Activated naive CD4-positive, alpha-beta T cell treated with Interleukin-2 at 50 U/mL for 16 hours (primary cell): ENCODE data around the gene ADAM20.
"Not testable (repeated sequence)": the region's sequence is repeated elsewhere in the genome, so short reads cannot be mapped to it uniquely, and the experiment has no call there.

Source experiments
- DNase-seq: peaks from one replicate; pipeline ENCODE4 v3.0.0-alpha.2; 2020

ADAM20 gene

DNA sequence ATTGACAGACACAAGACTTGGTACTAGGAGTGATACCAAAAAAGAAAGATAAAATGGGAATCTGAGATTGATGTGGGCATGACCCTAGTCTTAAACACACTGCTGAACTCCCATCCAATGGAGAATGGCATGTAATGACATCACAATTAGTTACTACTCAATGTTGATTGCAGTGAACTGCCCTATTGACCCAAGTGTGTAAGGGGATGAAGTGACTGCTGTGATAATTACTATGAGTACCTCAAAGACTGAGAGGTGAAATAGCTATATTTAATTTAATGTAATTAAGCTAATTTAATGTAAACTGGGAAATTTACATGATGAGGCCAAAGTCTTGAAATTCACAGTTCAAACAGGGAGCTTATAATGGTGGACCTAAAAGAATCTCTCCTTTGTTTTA lies at the start of gene ADAM20:
TSS of gene ADAM20 (minus strand) at position 101 of the 400 bp plus-strand sequence. CDS start 10,247 bp downstream, outside the sequence.
- DNase-seq = no peak

DNA sequence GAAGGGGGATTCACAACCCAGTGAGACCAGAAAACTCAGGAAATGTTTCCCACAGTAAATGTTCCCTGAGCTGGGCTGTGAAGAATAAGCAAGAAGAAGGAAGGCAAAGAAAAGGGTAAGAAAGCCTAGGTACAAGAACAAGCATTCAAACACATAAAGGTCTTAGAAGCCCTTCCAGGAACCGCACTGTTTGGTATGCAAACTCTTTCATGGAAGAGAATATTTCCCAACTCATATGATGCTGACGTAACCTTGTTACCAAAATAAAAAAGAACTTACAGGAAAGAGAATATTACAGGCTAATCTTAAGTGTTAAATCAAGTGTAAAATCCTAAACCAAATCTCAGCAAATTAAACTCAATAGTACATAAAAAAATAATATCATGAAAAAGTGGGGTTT lies 42.1 kb upstream of the ADAM20 start:
- DNase-seq = no peak

- no peak for DNase-seq
Observed at GRCh38 chr14:70573050-70573449, 38.2 kb upstream of the ADAM20 start.

DNA sequence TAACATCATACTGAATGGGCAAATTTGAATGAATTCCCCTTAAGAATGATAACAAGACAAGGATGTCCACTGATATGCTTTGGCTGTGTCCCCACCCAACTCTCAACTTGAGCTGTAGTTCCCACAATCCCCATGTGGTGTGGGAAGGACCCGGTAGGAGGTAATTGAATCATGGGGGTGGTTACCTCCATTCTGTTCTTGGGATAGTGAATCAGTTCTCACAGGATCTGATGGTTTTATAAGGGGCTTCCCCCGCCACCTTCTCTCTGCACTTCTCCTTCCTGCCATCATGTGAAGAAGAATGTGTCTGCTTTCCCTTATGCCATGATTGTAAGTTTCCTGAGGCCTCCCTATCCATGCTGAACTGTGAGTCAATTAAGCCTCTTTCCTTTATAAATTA lies 36.3 kb upstream of the ADAM20 start:
- no peak for DNase-seq

GRCh38 chr14:70567791-70568190 lies 33.0 kb upstream of the ADAM20 start:
- DNase-seq = no peak

DNA sequence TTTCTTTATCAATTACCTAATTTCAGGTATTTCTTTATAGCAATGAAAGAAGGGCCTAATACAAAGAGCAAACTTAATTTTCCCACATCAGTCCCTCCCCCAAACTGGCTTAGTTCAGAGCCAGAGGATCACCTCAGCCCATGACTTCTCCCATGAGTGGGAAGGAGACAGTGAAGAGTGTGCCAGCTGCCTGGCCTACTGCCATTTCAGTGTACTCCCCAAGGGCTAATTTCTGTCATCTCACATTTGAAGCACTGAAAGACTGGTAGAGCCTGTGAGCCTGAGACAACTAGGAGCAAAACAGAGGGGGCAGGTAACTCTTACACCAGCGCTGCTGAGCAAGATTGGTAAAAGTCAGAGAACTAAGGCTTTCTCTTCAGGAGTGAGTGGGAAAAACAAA lies 29.1 kb upstream of the ADAM20 start:
- DNase-seq = no peak

GRCh38 chr14:70563417-70563816 lies 28.6 kb upstream of the ADAM20 start:
- DNase-seq = no peak

DNA sequence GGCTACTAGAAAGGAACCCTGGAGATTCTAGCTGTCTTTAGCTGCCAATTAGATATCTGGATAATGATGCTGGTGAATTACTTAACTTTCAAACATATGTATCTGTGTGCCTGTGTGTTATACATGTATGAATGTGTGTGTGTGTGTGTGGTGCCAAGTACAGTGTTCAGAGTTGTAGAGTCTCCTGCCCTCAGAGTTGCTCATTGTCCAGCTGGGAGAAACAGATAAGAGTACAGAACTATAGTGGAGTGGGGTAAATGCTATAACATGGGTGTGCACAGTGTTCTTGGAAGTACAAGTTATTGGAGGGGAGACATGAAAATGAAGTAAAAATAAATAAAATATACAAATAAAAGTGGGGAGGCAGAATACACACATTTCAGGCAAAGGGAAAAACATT lies 23.6 kb upstream of the ADAM20 start:
- no peak for DNase-seq

- DNase-seq = no peak
Observed at GRCh38 chr14:70555890-70556289, 21.1 kb upstream of the ADAM20 start.

- no peak for DNase-seq
Observed at GRCh38 chr14:70538087-70538486, 3.3 kb upstream of the ADAM20 start.

DNA sequence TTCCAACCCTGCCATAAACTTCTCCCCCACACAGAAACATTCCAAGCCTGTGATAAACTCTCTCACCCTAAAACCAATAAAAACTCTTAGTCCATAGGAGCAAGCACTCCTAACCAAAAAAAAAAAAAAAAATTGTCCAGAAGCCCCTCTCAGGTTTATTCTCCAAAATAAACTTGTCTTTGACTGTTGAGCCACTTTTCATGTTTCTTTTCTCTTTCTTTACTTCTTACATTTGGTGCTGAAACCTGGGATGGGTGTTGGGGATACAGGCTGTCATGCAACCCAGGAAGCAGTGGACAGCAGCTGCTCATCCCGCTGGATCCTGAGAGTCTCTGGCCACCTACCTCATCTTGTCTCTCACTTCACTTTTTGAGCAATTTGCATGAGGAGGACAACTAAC lies 2.0 kb upstream of the ADAM20 start:
- DNase-seq = no peak

DNA sequence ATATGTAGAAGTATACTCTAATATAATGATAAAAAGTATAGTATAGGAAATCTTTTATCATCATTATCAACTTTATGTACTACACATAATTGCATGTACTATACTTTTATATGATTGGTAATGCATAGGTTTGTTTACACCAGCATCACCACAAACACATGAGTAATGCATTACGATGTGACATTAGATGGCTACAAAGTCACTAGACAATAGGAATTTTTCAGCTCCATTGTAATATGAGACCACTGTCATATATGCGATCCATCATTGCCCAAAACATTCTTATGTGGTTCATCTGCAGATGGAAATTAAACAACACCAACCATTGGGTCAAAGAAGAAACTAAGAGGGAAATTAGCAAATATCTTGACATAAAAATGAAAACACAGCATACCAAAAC lies 4.4 kb downstream of the ADAM20 start:
- DNase-seq = no peak

- no peak for DNase-seq
Observed at GRCh38 chr14:70527501-70528105, 7.2 kb downstream of the ADAM20 start.

GRCh38 chr14:70525691-70526090 lies 9.1 kb downstream of the ADAM20 start:
- DNase-seq = no peak

GRCh38 chr14:70515811-70516210 lies 19.0 kb downstream of the ADAM20 start:
- DNase-seq = no peak

DNA sequence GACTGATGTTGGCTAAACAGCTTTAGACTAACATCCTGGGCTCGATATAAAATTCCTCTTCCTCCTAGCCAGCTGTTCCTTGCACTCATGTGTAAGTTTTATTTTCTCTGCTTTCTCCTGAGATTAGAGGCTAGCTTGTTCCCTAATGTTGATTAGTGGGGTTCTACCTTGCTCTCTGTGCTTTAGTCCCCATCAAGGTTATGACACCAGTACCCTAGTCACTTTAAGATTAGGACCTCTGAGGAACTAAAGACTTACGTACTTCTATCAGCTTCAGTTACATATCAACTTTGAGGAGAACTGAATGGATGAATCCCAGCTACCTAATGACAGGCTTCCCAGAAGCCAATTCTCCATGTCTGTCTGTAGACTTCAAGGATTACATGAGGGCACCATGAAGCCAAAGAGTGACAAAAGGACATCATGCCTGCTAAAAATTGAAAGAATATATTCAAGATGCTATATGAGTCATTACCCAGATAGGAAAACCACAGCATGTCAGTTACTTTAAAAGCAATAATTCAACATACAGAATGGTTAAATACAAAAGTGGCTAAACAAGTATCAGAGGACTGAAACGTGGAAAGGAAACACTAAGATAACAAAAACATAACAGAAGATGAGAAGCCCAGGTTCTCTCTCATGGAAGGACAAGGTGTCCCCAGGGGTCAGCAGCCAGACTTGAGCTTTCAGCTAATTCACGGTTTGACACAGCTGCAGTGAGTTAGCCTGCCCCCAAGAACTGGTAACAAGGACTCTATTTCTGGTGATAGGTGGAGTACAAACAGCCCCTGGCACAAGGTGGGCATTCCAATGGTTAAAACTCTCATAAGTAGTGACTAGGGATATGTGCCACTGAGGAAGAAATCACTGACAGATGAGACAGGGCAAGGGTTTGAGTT lies 20.4 kb downstream of the ADAM20 start:
- no peak for DNase-seq

- DNase-seq = no peak
Observed at GRCh38 chr14:70498191-70498590, 36.6 kb downstream of the ADAM20 start.

- DNase-seq = no peak
Observed at GRCh38 chr14:70489579-70490200, 45.1 kb downstream of the ADAM20 start.

DNA sequence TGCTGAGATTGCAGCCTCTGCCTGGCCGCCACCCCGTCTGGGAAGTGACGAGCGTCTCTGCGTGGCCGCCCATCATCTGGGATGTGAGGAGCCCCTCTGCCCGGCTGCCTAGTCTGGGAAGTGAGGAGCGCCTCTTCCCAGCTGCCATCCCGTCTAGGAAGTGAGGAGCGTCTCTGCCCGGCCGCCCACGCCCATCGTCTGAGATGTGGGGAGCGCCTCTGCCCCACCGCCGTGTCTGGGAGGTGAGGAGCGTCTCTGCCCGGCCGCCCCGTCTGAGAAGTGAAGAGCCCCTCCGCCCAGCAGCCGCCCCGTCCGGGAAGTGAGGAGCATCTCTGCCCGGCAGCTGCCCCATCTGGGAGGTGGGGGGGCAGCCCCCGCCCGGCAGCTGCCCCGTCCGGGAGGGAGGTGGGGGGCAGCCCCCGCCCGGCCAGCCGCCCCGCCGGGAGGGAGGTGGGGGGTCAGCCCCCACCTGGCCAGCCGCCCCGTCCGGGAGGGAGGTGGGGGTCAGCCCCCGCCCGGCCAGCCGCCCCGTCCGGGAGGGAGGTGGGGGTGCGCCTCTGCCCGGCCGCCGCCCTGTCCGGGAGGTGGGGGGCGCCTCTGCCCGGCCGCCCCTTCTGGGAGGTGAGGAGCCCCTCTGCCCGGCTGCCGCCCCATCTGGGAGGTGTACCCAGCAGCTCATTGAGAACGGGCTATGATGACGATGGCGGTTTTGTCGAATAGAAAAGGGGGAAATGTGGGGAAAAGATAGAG lies 57.3 kb downstream of the ADAM20 start:
- DNase-seq = not testable (repeated sequence)

DNA sequence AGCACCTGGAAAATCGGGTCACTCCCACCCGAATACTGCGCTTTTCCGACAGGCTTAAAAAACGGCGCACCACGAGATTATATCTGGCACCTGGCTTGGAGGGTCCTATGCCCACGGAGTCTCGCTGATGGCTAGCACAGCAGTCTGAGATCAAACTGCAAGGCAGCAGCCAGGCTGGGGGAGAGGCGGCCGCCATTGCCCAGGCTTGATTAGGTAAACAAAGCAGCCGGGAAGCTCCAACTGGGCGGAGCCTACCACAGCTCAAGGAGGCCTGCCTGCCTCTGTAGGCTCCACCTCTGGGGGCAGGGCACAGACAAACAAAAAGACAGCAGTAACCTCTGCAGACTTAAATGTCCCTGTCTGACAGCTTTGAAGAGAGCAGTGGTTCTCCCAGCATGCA lies 59.3 kb downstream of the ADAM20 start:
- not testable (repeated sequence) for DNase-seq

GRCh38 chr14:70473825-70474224 lies 61.0 kb downstream of the ADAM20 start:
- DNase-seq = no peak
